ENCODE measurements around the gene TCERG1L. TPM values are rescaled to one million over a fixed set of nuclear protein-coding genes. Genes with fewer than 3 reads are reported as not detected.
A peak's percentile ranks its signal among the peaks of the same experiment; 100 is the strongest.

The TCERG1L gene
- total and polyA plus RNA-seq, 4 donors: 0.02 to 0.09 (median 0.08) TPM; not detected in 1

GRCh38 chr10:131073469-131074035 is 238.0 kb downstream of the TCERG1L start:
- Histone ChIP-seq H3K9me3 (ENCODE audit: control insufficient read depth in 4 of 4, insufficient read depth in 3 of 4, low read length in 3 of 4) (peaks cover 0 to 5% (median 0%) of the 10 kb centered on the region in 4 donors), H3K36me3 (ENCODE audit: control insufficient read depth in 4 of 4, insufficient read depth in 4 of 4, low read length in 4 of 4) (no peaks in the 10 kb centered on the region), H3K27me3 (ENCODE audit: control insufficient read depth in 3 of 3, insufficient read depth in 3 of 3, low read length in 2 of 3) (no peaks in the 10 kb centered on the region), H3K27ac (ENCODE audit: low read depth in 1 of 2, low read length in 1 of 2) (no peak overlapping the region), H3K4me3 (no peak overlapping the region), H3K4me1 (ENCODE audit: control insufficient read depth in 5 of 5, insufficient read depth in 5 of 5, low read length in 5 of 5) (peaks cover 0 to 8% (median 0%) of the 10 kb centered on the region in 5 donors), H3K9ac (ENCODE audit: insufficient read depth in 1 of 2, low read length in 2 of 2) (no peak overlapping the region)
- peak; percentile 47 to 74 (median 56) for DNase-seq
- 70 to 80% methylated on average over 11 of the region's 11 CpGs for WGBS, 2 donors
- no peak for TF ChIP-seq CTCF (IDR thresholded peaks at IDR 0.05; ENCODE audit: control extremely low read depth, extremely low read depth)
- no peak for ATAC-seq (ENCODE audit: insufficient read depth, low FRiP score)

- no peak overlapping the region for H3K27ac ChIP-seq (ENCODE audit: low read depth in 1 of 2, low read length in 1 of 2)
- H3K9me3 ChIP-seq (ENCODE audit: control insufficient read depth in 4 of 4, insufficient read depth in 3 of 4, low read length in 3 of 4): peaks cover 0 to 5% (median 0%) of the 10 kb centered on the region in 4 donors
- H3K27me3 ChIP-seq (ENCODE audit: control insufficient read depth in 3 of 3, insufficient read depth in 3 of 3, low read length in 2 of 3): no peaks in the 10 kb centered on the region
- WGBS, 2 donors: 91 to 93% methylated on average over 13 of the region's 13 CpGs
- no peaks in the 10 kb centered on the region for H3K36me3 ChIP-seq (ENCODE audit: control insufficient read depth in 4 of 4, insufficient read depth in 4 of 4, low read length in 4 of 4)
- H3K9ac ChIP-seq (ENCODE audit: insufficient read depth in 1 of 2, low read length in 2 of 2): no peak overlapping the region
- ATAC-seq (ENCODE audit: insufficient read depth, low FRiP score) (no peak), DNase-seq (no peak)
- TF ChIP-seq CTCF (IDR thresholded peaks at IDR 0.05; ENCODE audit: control extremely low read depth, extremely low read depth): no peak
- H3K4me3 ChIP-seq: no peak overlapping the region
- H3K4me1 ChIP-seq (ENCODE audit: control insufficient read depth in 5 of 5, insufficient read depth in 5 of 5, low read length in 5 of 5): peaks cover 0 to 8% (median 0%) of the 10 kb centered on the region in 5 donors
Measured at GRCh38 chr10:131072651-131073468, 238.7 kb downstream of the TCERG1L start.

GRCh38 chr10:131071721-131072120 is 239.8 kb downstream of the TCERG1L start:
- TF ChIP-seq CTCF (IDR thresholded peaks at IDR 0.05; ENCODE audit: control extremely low read depth, extremely low read depth): no peak
- no peak for DNase-seq

More at GRCh38 chr10:131071721-131072120, 239.8 kb downstream of the TCERG1L start:
- ATAC-seq (ENCODE audit: insufficient read depth, low FRiP score): no peak
- H3K9me3 ChIP-seq (ENCODE audit: control insufficient read depth in 4 of 4, insufficient read depth in 3 of 4, low read length in 3 of 4): peaks cover 0 to 5% (median 0%) of the 10 kb centered on the region in 4 donors
- H3K27me3 ChIP-seq (ENCODE audit: control insufficient read depth in 3 of 3, insufficient read depth in 3 of 3, low read length in 2 of 3): peaks cover 0 to 3% (median 0%) of the 10 kb centered on the region in 3 donors
- no peak overlapping the region for H3K9ac ChIP-seq (ENCODE audit: insufficient read depth in 1 of 2, low read length in 2 of 2)
- 92 to 96% methylated on average over 7 of the region's 7 CpGs for WGBS, 2 donors
- H3K36me3 ChIP-seq (ENCODE audit: control insufficient read depth in 4 of 4, insufficient read depth in 4 of 4, low read length in 4 of 4): no peaks in the 10 kb centered on the region
- H3K27ac ChIP-seq (ENCODE audit: low read depth in 1 of 2, low read length in 1 of 2): no peak overlapping the region
- peaks cover 0 to 8% (median 0%) of the 10 kb centered on the region in 5 donors for H3K4me1 ChIP-seq (ENCODE audit: control insufficient read depth in 5 of 5, insufficient read depth in 5 of 5, low read length in 5 of 5)
- H3K4me3 ChIP-seq: no peak overlapping the region

All from lung (tissue), 12 donors.